ENCODE results near the gene SFMBT1. TPM values are rescaled to one million over a fixed set of nuclear protein-coding genes. Genes with fewer than 3 reads are reported as not detected.

SFMBT1 gene
- total and polyA plus RNA-seq, 2 of the 8 experiments (the other 6 are each of a cell fraction or from before 2014, with no cell fraction given): 8.1 to 16.8 TPM

DNA sequence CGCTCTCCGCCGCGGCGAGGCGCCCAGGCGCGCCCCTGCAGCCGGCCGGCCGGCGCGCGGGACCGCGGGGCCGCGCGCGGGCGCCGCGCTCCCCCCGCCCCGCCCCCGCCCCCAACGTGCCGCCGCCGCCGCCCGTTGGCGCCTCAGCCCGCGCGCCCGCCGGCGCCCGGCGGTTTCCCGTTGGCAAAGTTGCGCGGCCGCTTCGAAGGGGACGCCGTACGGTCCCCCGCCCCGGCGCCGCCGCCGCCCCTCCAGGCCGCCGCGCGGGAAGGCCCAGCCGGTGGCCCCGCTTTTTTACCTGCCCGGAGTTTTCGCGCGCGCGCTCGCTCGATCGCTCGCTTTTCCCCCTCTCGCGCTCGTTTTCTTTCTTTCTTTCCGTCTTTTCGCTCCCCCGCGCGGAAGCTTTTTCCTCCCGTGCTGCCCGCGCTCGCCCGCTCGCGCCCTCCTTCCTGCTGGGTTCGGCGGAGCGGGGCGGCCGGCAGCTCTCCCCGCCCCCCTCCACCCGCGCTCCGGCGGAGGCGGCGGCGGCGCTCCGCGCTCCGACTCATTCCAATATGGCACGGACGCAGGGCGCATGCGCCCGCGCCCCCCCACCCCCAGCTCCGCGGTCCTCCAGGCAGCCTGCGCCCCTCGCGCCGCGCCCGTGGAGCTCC is at the start of gene SFMBT1 (continued):
- TF ChIP-seq, protein P1, sequence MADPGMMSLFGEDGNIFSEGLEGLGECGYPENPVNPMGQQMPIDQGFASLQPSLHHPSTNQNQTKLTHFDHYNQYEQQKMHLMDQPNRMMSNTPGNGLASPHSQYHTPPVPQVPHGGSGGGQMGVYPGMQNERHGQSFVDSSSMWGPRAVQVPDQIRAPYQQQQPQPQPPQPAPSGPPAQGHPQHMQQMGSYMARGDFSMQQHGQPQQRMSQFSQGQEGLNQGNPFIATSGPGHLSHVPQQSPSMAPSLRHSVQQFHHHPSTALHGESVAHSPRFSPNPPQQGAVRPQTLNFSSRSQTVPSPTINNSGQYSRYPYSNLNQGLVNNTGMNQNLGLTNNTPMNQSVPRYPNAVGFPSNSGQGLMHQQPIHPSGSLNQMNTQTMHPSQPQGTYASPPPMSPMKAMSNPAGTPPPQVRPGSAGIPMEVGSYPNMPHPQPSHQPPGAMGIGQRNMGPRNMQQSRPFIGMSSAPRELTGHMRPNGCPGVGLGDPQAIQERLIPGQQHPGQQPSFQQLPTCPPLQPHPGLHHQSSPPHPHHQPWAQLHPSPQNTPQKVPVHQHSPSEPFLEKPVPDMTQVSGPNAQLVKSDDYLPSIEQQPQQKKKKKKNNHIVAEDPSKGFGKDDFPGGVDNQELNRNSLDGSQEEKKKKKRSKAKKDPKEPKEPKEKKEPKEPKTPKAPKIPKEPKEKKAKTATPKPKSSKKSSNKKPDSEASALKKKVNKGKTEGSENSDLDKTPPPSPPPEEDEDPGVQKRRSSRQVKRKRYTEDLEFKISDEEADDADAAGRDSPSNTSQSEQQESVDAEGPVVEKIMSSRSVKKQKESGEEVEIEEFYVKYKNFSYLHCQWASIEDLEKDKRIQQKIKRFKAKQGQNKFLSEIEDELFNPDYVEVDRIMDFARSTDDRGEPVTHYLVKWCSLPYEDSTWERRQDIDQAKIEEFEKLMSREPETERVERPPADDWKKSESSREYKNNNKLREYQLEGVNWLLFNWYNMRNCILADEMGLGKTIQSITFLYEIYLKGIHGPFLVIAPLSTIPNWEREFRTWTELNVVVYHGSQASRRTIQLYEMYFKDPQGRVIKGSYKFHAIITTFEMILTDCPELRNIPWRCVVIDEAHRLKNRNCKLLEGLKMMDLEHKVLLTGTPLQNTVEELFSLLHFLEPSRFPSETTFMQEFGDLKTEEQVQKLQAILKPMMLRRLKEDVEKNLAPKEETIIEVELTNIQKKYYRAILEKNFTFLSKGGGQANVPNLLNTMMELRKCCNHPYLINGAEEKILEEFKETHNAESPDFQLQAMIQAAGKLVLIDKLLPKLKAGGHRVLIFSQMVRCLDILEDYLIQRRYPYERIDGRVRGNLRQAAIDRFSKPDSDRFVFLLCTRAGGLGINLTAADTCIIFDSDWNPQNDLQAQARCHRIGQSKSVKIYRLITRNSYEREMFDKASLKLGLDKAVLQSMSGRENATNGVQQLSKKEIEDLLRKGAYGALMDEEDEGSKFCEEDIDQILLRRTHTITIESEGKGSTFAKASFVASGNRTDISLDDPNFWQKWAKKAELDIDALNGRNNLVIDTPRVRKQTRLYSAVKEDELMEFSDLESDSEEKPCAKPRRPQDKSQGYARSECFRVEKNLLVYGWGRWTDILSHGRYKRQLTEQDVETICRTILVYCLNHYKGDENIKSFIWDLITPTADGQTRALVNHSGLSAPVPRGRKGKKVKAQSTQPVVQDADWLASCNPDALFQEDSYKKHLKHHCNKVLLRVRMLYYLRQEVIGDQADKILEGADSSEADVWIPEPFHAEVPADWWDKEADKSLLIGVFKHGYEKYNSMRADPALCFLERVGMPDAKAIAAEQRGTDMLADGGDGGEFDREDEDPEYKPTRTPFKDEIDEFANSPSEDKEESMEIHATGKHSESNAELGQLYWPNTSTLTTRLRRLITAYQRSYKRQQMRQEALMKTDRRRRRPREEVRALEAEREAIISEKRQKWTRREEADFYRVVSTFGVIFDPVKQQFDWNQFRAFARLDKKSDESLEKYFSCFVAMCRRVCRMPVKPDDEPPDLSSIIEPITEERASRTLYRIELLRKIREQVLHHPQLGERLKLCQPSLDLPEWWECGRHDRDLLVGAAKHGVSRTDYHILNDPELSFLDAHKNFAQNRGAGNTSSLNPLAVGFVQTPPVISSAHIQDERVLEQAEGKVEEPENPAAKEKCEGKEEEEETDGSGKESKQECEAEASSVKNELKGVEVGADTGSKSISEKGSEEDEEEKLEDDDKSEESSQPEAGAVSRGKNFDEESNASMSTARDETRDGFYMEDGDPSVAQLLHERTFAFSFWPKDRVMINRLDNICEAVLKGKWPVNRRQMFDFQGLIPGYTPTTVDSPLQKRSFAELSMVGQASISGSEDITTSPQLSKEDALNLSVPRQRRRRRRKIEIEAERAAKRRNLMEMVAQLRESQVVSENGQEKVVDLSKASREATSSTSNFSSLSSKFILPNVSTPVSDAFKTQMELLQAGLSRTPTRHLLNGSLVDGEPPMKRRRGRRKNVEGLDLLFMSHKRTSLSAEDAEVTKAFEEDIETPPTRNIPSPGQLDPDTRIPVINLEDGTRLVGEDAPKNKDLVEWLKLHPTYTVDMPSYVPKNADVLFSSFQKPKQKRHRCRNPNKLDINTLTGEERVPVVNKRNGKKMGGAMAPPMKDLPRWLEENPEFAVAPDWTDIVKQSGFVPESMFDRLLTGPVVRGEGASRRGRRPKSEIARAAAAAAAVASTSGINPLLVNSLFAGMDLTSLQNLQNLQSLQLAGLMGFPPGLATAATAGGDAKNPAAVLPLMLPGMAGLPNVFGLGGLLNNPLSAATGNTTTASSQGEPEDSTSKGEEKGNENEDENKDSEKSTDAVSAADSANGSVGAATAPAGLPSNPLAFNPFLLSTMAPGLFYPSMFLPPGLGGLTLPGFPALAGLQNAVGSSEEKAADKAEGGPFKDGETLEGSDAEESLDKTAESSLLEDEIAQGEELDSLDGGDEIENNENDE (IDR thresholded peaks at IDR 0.05; ENCODE audit: insufficient replicate concordance, low read length): no peak
- TF ChIP-seq CHD2 (IDR thresholded peaks at IDR 0.05; ENCODE audit: low read length): no peak
- TF ChIP-seq ASH2L (IDR thresholded peaks at IDR 0.05; ENCODE audit: low read length): peak; percentile 83
- TF ChIP-seq PHF8 (conservative IDR thresholded peaks at IDR 0.05; ENCODE audit: low read depth, low read length): peak; percentile 71
- no peak for TF ChIP-seq SIN3A (conservative IDR thresholded peaks at IDR 0.05 in 1 of 2, IDR thresholded peaks at IDR 0.05 in 1 of 2; ENCODE audit: low read depth in 1 of 2, low read length in 2 of 2)
- TF ChIP-seq CEBPB (IDR thresholded peaks at IDR 0.05; ENCODE audit: low read depth, low read length): no peak
- no peak for TF ChIP-seq KDM1A (IDR thresholded peaks at IDR 0.05; ENCODE audit: borderline replicate concordance, low read length)
- no peak for TF ChIP-seq TCF12 (IDR thresholded peaks at IDR 0.05; ENCODE audit: low read depth, low read length)
- TF ChIP-seq, protein P2, sequence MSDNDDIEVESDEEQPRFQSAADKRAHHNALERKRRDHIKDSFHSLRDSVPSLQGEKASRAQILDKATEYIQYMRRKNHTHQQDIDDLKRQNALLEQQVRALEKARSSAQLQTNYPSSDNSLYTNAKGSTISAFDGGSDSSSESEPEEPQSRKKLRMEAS (IDR thresholded peaks at IDR 0.05): 0 out of 2 replicates have a peak, but pooled peaks have one; percentile 11
